Muscle of back (tissue), 11 donors: ENCODE results near the gene SNRNP70. TPM values are rescaled to one million over a fixed set of nuclear protein-coding genes. Genes with fewer than 3 reads are reported as not detected.

ENCODE experiments used
- DNase-seq, 3 donors: peaks; one replicate each; pipeline versions ENCODE4 v3.0.0 to v3.0.0-alpha.2; 2013
- polyA plus RNA-seq, 10 donors: library from polyadenylated mRNA; unstranded; fragments of 120-200 nt; gene quantifications; one replicate each; pipeline ENCODE4 v1.2.1, GENCODE V29; 2013; ENCODE audit not compliant: insufficient read length in 10 of 10

Gene SNRNP70
- polyA plus RNA-seq, 10 donors: 136 to 261 (median 187) TPM

DNA sequence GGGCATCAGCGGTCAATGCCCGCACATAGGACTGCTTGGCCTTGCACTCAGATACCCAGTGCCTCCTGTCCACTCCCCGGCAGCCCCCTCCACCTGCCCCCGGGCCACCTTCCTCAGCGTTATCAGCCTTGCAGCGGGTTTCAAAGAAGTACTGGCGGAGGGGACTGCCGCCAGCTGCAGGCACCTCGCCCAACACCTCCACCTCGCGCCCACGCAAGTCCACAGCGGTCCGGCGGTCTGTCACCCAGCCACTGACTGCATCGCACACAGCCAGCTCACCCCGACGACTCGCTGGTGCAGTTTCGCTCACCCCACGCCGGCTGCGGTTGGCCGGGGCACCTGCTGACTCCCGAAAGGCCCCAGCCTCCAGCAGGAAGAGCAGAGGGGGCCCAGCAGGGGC is 23.8 kb upstream of the SNRNP70 start:
- DNase-seq: no peak

DNA sequence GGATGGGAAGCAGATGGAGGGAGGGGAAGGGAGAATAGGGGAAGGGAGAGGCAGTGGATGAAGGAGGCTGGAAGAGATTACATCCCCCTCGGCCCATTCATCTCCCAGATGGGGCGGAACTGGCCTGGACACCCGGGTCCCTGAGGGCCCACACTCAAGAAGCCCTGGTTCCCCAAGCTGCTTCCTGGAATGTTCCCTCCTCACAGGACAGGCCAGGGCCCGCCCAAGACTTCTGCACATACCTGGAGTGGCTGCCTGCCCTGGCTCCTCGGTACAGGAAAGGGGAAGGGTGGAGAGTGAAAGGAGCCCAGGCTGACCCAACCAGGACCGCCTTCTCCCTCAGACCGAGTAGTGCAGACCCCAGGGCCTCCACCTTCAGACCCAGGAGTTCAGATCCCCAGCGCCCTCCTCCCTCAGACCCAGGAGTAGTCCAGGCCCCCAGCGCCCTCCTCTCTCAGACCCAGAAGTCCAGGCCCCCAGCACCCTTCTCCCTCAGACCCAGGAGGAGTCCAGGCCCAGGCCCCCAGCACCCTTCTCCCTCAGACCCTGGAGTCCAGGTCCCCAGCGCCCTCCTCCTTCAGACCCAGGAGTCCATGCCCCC is 21.1 kb upstream of the SNRNP70 start:
- no peak for DNase-seq

DNA sequence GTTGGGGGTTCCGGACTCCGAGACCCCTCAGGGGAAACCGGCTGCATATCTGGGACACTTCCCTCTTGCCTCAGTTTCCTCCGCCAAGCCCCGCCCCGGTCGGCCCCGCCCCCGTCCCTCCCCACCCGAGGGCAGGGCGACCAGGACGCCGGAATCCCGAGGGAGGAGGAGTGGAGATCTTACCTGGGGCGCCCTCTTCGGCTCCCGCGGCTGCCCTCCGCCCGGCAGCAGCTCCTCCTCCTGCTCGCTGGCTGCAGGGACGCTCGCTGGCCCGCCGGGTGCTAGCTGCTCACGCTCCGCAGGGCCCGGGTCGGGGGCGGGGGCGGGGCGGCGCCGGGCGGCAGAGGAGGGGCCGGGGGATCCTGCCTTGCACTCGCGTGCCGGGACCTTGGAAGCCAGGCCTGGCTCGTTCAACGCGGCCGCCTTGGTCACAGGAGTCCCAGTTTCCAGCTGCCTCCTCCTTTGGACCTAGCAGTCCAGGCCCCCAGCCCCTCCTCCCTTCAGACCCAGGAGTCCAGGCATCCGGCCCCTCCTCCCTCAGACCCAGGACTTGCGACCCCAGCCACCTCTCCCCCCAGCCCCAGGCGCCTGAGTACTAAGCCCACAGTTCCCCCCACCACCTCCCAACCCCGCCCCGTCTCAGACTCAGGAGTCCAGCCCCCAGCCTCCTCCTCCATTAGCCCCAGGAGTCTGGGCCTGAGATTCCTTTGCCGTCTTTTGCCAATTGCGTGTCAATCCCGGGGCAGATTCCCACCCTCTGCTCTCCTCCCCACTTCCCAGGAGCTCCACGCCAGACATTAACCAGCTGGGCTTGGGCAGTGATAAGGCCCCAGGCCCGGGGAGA is 20.3 kb upstream of the SNRNP70 start, which contains the start of gene NTF4:
TSS of gene NTF4 (minus strand) at position 51 of the 844 bp plus-strand sequence. CDS start 2,821 bp downstream, outside the sequence.
- peak in 1 of 3 donors; percentile 46 for DNase-seq

DNA sequence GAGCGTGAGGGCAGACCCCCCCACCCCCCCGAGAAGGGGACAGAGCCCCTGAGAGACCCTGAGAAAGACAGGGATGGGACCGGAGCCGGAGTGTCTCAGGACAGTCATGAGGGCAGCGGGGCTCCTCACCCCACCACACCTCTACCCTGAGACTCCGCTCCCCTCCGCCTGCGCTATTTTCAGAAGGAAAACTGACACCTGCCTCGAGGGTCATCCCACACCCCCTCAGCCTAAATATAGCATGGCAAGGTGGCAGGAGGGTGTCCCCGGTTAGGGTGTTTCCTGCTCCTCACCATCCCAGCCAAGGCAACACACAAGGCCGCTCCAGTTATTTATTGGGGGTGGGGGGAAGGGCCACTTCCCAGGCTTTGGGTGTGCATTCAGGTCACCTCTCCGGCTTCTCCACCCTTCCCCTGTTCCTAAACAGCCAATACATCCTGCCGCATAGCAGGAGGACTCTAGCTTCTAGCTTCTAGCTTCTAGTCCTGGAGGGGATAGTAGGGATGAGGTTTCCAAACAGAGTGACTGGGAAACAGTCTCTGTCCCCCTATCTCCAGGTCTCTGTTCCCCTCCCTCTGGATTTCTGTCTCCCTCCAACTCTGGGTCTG is 19.2 kb upstream of the SNRNP70 start:
- no peak for DNase-seq

DNA sequence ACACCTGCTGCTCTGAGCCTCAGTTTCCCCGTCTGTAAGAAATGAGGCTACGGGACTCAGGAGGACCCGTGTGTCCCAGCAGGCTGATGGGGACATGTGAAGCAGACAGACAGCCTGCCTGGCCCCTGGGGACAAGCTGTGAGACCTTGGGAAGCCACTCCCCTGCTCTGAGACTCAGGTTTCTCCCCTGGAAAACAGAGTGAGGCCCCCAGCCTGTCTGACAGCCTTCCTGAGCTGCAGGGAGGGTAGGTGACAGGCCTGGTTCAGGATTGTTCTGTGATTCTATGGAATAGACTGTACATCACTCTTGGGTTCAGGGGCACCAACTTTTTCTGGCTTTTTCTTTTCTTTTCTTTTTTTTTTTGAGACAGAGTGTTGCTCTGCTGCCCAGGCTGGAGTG is 17.7 kb upstream of the SNRNP70 start:
- no peak for DNase-seq

DNA sequence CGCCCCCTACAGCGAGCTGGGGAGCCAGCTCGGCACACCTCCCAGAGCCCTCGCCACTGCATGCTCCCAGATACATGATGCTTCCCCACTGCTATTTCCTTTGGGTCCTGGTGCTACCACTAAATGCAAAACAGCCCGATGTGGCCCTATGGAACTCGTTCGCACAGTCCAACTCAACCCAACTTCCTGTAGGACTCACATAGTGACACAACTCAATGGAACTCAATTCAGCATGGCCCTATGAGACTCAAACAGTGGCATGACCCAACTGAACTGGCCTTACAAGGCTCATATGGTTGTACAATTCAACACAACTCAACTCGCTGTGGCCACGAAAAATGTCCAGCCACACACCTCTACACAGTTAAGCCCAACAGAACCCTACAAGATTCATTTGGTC is 16.2 kb upstream of the SNRNP70 start:
- DNase-seq: no peak

DNA sequence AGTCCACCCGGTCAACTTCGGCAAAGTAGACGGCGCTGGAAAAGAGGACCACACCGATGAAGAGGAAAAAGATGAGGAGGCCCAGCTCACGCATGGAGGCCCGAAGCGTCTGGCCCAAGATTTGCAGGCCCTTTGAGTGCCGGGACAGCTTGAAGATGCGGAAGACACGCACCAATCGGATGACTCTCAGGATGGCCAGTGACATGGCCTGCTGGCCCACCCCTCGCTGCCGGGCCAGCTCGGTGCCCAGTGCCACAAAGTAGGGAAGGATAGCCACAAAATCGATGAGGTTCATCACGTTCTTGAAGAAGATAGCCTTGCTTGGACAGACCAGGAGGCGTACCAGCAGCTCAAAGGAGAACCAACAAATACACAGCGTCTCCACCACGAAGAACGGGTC is 14.8 kb upstream of the SNRNP70 start:
- no peak for DNase-seq

DNA sequence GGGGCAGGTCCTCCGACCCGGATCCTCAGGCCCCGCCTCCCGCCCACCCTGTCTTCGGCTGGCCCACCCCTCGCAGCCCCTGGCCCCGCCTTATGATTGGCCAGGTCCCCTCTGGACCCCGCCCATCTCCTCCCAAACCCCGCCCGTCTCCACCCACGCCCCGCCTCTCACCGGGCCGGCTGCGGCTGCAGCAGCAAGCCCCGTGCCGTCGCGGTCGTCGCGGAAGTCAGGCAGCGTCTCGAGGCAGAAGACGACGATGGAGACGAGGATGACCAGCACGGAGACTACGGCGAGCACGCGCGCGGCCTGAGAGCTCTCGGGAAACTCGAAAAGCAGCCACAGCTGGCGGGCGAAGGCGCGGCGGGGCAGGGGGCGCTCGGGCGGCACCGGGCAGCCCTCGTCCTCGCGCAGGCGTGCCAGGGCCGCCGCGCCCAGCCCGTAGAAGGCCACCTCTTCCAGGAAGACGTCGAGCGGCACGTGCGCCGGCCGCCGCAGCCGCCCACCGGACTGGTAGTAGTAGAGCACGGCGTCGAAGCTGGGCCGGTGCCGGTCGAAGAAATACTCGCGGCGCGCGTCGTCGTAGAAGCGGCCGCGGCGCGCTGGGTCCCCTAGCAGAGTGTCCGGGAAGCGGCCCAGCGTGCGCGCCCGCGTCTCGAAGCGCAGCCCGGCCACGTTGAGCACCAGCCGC is 13.2 kb upstream of the SNRNP70 start:
- DNase-seq: no peak

DNA sequence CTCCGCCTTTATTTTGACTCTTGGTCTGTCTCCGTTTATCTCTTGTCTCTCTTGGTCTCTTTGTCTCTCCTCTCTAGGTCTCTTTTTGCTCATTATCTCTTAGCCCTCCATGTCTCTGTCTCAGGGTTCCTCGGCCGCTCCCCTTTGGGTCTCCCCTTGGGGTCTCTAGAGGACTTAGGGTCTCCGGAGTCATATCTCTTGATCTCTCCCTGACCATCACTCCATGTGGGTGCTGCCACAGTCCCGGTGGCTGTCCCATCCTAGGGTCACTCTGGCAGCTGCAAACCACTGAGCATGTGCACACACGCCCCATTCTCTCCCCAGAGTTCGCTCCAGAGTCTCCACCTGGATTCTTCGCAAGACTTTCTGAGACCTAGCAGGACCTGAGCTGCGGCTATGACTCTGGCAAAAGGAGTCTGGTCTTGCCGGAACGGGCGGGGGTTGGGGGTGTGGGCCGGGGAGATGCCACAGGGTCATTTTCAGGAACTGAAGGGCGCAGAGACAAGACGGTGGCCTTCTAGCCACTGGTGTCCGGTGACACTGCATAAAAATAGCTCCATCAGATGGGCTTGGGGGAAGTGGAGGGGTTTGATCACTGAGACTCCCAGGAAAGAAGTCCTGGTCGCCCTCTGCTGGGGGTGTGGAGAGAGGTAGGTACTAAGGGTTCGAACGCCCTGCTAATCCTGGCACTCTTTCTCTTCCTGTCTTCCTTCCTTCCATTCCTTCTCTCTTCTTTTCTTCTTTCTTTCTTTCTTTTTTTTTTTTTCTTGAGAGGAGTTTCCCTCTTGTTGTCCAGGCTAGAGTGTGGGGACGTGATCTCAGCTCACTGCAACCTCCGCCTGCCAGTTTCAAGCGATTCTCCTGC is 11.5 kb upstream of the SNRNP70 start:
- DNase-seq: peak in 1 of 3 donors; percentile 56

DNA sequence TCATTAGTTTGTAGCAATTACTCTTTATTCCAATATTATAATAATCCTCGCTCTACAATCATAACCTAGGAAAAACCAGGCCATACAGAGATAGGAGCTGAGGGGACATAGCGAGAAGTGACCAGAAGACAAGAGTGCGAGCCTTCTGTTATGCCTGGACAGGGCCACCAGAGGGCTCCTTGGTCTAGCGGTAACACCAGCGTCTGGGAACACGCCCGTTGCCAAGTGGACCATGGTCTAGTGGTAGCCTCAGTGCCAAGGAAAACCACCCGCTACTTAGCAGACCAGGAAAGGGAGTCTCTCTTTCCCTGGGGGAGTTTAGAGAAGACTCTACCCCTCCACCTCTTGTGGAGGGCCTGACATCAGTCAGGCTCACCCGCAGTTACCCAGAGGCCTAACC is 10.4 kb upstream of the SNRNP70 start:
- DNase-seq: peak in 1 of 3 donors; percentile 71

DNA sequence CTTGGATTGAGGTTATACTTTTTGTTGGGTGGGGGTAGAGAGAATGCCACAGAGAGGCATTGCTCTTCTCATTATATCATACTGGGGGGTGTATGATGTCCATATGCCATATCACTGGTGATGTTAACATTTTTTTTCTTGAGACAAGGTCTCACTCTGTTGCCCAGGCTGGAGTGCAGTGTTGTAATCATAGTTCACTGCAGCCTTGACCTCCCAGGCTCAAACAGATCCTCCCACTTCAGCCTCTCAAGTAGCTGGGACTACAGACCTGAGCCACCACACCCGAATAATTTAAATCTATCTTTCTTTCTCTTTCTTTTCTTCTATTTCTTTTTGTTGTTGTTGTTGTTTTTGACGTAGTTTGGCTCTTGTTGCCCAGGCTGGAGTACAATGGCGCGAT is 4.9 kb upstream of the SNRNP70 start:
- no peak for DNase-seq

DNA sequence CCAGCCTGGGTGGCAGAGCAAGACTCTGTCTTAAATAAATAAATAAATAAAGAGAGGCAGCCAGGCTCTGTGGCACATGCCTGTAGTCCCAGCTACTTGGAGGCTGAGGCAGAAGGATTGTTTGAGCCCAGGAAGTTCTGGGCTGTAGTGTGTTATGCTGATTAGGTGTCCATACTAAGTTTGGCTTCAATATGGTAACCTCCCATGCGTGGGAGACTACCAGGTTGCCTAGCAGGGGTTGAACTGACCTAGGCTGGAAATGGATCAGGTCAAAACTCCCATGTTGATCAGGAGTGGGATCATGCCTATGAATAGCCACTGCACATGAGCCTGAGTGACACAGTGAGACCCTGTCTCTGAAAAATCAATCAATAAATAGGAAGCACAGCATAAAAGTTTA is 4.0 kb upstream of the SNRNP70 start:
- DNase-seq: no peak

DNA sequence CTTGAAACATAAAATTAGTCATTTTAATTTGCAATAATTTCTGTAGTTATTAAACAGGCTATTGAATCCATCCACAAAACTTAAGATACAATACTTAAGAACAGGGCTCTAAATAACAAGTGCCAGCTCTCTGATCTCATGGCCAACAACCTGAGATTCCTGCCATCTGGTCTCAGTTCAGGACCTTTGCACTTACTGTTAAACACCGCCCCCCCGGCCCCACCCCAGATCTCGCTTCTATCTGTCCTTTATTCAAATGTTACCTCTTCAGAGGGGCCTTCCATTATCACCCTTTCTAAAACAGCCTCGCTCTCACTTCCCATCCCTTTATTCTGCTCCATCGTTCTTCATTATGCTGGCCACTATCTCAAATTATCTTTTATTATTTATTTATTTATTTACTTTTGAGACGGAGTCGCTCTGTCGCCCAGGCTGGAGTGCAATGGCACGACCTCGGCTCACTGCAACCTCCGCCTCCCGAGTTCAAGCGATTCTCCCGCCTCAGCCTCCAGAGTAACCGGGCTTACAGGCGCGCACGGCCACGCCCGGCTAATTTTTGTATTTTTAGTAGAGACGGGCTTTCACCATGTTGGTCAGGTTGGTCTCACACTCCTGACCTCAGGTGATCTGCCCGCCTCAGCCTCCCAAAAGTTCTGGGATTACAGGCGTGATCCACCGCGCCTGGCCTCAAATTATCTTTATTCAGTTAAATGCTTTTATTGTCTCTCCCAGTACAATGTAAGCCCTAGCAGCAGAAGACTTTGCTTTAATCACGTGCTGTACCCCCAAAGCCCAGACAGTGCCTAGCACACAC is 838 bp upstream of the SNRNP70 start:
- DNase-seq: no peak

DNA sequence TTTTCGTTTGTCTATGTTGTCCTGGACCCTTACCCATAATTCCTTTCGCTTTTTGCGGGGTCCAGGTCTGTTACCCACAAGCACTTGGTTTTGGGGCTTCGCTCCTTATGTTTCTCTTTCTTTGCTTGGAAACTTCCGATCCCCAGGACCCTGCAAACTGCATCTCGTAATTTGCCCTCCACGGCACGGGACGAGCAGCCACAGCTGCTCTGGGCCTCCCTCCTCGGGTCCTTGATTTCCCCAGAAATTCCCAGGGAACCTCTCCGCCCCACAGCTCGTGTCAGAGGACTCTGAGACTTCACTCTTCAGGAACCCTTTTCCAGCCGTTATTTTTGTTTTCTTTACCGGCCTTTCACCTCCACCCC is 599 bp downstream of the SNRNP70 start:
- no peak for DNase-seq

DNA sequence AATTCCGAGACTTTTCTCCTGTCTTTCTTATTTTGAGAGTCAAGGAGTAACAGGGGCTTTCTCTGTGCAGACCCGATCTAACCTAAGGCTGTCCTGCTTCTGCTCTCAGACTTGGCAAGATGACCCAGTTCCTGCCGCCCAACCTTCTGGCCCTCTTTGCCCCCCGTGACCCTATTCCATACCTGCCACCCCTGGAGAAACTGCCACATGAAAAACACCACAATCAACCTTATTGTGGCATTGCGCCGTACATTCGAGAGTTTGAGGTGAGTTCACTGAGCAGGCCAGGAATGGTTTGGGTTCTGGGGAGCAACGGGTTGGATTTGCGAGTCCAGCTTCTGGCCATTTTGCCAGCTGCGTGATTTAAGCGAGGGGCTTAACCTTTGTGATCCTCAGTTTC is 1.0 kb downstream of the SNRNP70 start:
- no peak for DNase-seq

DNA sequence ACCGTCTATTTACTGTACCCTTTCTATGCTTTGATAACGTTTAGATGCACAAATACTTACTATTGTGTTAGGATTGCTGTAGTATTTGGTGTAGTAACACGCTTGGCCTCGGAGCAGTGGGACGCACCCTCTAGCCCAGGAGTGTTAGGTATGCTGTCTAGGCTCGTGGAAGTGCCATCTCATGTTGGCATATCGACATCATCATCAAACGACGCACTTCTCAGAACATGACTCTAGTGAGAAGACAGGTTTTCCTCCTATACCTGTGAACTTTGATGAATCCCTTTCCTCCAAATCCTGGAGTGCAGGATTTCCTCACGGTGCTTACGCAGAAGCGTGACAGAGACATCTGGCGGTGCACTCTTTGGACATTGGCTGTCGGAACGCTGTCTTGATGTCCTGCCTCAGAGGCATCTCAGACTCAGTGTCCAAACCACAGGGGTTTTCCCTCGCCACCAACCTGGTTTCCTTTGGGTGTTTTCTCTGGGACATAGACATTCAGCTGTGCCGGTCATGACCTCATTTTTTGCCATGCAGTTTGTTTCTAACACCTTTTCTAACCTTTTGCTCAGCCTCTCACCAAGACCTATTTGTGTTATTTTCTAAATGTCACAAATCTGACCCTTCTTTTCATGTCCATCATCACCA is 6.3 kb downstream of the SNRNP70 start:
- DNase-seq: no peak

DNA sequence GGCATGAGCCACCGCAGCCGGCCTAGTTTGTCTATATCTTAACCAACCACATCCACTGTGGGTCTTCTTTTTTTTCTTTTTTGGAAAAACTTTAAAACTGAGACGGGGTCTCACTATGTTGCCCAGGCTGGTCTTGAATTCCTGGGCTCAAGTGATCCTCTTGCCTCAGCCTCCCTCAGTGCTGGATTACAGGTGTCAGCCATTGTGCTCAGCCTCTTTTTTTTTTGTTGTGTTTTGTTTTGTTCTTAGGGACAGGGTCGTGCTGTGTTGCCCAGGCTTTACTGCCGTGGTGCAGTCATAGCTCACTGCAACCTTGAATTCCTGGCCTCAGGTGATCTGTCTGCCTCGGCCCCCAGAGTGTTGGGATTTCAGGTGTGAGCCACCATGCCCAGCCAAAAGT is 7.4 kb downstream of the SNRNP70 start:
- no peak for DNase-seq

DNA sequence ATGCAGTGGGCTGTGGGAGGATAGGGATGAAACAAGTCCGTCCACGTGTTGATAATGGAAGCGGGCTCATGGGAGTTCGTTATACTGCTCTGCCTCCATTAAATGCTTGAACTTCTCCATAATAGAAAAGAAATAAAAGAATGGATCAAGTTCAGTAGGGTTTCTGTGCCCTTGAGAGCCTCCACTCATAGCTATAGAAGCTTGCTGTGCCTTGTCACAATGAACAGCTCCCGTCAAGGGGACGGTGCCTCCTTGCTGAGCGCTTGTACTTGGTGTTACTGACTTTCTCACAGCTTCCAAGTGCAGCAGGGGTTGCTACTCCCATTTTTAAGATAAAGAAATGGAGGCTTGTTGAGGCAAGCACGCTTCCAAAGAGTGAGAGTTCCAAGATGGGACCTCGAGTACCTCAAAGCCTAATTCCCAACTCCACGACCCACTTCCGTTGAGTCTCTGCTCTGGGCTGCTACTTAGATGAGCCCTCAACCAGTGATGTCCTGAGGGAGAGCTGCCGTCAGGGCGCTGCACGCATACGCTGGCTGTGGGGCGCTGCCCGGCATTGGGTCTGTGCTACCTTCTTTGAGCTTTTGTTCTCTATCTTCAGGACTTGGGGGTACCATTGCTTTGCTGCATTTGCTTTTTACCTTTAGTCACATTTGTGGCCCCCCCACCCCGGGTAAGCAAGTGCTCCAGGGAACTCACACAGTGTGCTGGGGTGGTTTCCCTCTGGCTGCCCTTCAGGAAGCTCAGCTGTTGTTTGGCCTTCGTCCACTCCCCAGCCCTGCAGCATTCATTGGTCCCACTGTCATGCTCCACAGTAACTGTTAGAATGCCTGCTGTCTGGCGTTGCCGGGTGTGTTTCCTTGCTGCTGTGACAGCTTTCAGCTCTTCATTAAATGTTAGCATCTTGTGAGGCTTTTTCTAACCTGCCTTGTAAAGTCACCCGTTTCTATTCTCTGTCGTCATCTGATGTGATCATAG is 9.5 kb downstream of the SNRNP70 start:
- peak in 2 of 3 donors; percentile 51 to 62 for DNase-seq
